ENCODE measurements around the gene PGM5.
"Not testable (repeated sequence)": the region's sequence is repeated elsewhere in the genome, so short reads cannot be mapped to it uniquely, and the experiment has no call there.

DNA sequence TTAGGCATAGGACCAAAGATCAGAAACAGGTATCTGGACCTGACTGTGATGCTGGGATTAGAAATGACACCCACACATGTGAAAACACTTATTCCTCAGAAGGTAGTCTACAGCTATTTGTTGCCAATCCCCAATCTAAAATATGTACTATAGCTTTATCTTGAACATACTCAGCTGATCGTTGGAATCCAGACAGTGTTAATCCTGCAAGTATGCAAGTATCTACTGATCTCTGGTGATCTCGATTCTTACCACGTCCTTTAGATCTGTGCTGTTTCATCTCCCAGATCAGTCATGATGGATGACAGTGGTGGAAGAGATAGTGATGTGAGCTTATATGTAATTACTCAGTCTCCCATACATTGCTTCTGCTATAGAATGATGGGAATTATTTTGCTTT lies 41.4 kb downstream of the PGM5 start:
- TF ChIP-seq, protein P1, sequence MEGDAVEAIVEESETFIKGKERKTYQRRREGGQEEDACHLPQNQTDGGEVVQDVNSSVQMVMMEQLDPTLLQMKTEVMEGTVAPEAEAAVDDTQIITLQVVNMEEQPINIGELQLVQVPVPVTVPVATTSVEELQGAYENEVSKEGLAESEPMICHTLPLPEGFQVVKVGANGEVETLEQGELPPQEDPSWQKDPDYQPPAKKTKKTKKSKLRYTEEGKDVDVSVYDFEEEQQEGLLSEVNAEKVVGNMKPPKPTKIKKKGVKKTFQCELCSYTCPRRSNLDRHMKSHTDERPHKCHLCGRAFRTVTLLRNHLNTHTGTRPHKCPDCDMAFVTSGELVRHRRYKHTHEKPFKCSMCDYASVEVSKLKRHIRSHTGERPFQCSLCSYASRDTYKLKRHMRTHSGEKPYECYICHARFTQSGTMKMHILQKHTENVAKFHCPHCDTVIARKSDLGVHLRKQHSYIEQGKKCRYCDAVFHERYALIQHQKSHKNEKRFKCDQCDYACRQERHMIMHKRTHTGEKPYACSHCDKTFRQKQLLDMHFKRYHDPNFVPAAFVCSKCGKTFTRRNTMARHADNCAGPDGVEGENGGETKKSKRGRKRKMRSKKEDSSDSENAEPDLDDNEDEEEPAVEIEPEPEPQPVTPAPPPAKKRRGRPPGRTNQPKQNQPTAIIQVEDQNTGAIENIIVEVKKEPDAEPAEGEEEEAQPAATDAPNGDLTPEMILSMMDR (conservative IDR thresholded peaks at IDR 0.05; ENCODE audit: low read depth, low read length) = not testable (repeated sequence)
- not testable (repeated sequence) for TF ChIP-seq EZH2 (IDR thresholded peaks at IDR 0.05; ENCODE audit: low read length, unreplicated experiment)

All from PC-3 (cell line).